CD4-positive, CD25-positive, alpha-beta regulatory T cell (primary cell): Measurements from ENCODE around the gene KATNB1. TPM values are rescaled to one million over a fixed set of nuclear protein-coding genes. Genes with fewer than 3 reads are reported as not detected.

ENCODE experiments used
- ATAC-seq, 2 donors: fragments of 150-1000 bp; cut with Tn5 transposase; one replicate each; pipeline ENCODE4 v1.10.0; 2021; ENCODE audit warnings: low read depth in 2 of 2, moderate number of reproducible peaks in 2 of 2, moderate library complexity in 1 of 2
- DNase-seq, 3 donors: peaks; one replicate each; pipeline versions ENCODE4 v3.0.0 to v3.0.0-alpha.2; 2012 to 2022; ENCODE audit warnings: mixed read lengths in 1 of 3
- H3K27ac ChIP-seq: one replicate; pipeline ENCODE4 v1.7.0; 2013; ENCODE audit warnings: mild to moderate bottlenecking, low read length; ENCODE audit not compliant: insufficient read depth, poor library complexity, severe bottlenecking
- H3K27me3 ChIP-seq: one replicate; pipeline ENCODE4 v1.7.0; 2013; ENCODE audit warnings: low read length; ENCODE audit not compliant: control insufficient read depth, insufficient read depth
- H3K36me3 ChIP-seq: one replicate; pipeline ENCODE4 v1.7.0; 2013; ENCODE audit warnings: mild to moderate bottlenecking, low read length, moderate library complexity; ENCODE audit not compliant: control insufficient read depth, insufficient read depth
- H3K4me1 ChIP-seq: 2 replicates; pipeline ENCODE4 v1.7.0; 2013; ENCODE audit warnings: mild to moderate bottlenecking, low read length; ENCODE audit not compliant: insufficient read depth, control insufficient read depth, poor library complexity, severe bottlenecking
- H3K4me3 ChIP-seq: one replicate; pipeline ENCODE4 v1.7.0; 2013; ENCODE audit warnings: low read depth, mild to moderate bottlenecking, low read length, moderate library complexity
- H3K9me3 ChIP-seq, 2 experiments: 1 replicate in 1 of 2; 2 replicates in 1 of 2; pipeline ENCODE4 v1.7.0; 2013; ENCODE audit warnings: low read length in 2 of 2, mild to moderate bottlenecking in 1 of 2, moderate library complexity in 1 of 2; ENCODE audit not compliant: control insufficient read depth in 2 of 2
- H3K27ac Mint-ChIP-seq, 3 donors: one replicate each; pipeline ENCODE4 v1.8.0; 2020 to 2022; ENCODE audit warnings: mild to moderate bottlenecking in 3 of 3, mixed read lengths in 3 of 3, moderate library complexity in 2 of 3
- H3K27me3 Mint-ChIP-seq: one replicate; pipeline ENCODE4 v1.8.0; 2022; ENCODE audit warnings: mild to moderate bottlenecking, mixed read lengths
- H3K36me3 Mint-ChIP-seq: one replicate; pipeline ENCODE4 v1.8.0; 2020; ENCODE audit warnings: mixed read lengths
- H3K4me1 Mint-ChIP-seq, 4 donors: one replicate each; pipeline ENCODE4 v1.8.0; 2020 to 2022; ENCODE audit warnings: mixed read lengths in 4 of 4, mild to moderate bottlenecking in 1 of 4
- H3K4me3 Mint-ChIP-seq, 4 donors: one replicate each; pipeline ENCODE4 v1.8.0; 2020 to 2022; ENCODE audit warnings: mild to moderate bottlenecking in 4 of 4, mixed read lengths in 4 of 4, moderate library complexity in 3 of 4
- H3K9me3 Mint-ChIP-seq, 7 donors: one replicate each; pipeline ENCODE4 v1.8.0; 2020 to 2022; ENCODE audit warnings: mixed read lengths in 7 of 7, mild to moderate bottlenecking in 3 of 7, moderate library complexity in 2 of 7
- polyA plus RNA-seq, 4 donors: library from polyadenylated mRNA; unstranded; fragments of 300-500 nt; fragmentation: Illumina TruSeq; gene quantifications; one replicate each; pipeline ENCODE4 v1.2.3, GENCODE V29; 2021
- total RNA-seq: library from RNA; stranded (reverse); gene quantifications from one replicate; pipeline ENCODE4 v1.2.3, GENCODE V29; 2022

Gene KATNB1
- total and polyA plus RNA-seq, 5 donors from 2014 or later, result 12.8 to 20.3 (median 17.5) TPM

DNA sequence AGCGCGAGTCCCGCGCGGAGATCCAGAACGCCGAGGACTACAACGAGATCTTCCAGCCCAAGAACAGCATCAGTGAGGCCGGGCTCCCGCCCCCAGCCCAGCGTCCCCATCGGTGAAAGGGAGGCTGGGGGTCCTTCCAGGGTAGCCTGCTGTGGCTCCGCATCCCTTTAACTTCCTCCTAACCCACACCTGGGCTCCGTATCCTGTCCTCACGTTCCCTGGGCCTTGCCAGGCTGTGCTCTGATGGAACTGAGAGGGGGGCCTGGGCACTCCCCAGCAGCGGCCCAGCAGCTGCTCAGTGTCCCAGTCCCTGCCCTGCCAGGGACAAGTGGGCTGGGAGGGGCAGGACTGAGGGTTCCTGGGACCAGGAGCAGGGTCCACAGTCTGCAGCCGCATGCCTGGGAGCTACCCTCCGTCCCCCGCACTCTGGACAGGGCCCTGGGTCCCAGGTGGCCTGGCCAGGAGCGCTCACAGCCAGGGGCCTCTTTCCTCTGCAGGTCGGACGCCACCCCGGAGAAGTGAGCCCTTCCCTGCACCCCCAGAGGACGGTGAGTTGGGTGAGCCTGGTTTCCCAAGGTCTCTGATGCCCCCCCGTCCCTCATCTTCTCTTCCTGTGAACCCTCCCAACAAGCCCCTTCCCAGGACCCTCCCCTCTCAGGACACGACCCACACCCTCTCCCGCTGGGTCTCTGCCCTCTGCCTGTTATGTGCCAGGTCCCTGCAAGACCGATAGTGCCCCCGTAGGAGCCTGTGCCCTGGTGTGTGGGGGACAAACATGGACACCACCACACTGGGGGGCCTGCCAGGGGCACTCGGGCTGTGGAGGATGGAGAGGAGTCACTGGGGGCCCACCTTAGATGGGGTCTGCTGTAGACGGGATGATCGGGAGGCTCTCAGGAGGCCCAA, 18.1 kb downstream of the KATNB1 start:
- Histone ChIP-seq H3K9me3 (no peaks in the 10 kb centered on the region), H3K27me3 (no peaks in the 10 kb centered on the region), H3K36me3 (no peaks in the 10 kb centered on the region), H3K27ac (no peak overlapping the region), H3K4me1 (no peaks in the 10 kb centered on the region), H3K4me3 (no peak overlapping the region)
- peaks cover 22% of the 10 kb centered on the region for H3K36me3 Mint-ChIP-seq
- H3K9me3 Mint-ChIP-seq, result no peaks in the 10 kb centered on the region
- DNase-seq, result no peak
- no peak for ATAC-seq
- no peak overlapping the region for H3K4me3 Mint-ChIP-seq
- H3K27ac Mint-ChIP-seq, result no peak overlapping the region
- no peaks in the 10 kb centered on the region for H3K27me3 Mint-ChIP-seq
- H3K4me1 Mint-ChIP-seq, result no peaks in the 10 kb centered on the region

DNA sequence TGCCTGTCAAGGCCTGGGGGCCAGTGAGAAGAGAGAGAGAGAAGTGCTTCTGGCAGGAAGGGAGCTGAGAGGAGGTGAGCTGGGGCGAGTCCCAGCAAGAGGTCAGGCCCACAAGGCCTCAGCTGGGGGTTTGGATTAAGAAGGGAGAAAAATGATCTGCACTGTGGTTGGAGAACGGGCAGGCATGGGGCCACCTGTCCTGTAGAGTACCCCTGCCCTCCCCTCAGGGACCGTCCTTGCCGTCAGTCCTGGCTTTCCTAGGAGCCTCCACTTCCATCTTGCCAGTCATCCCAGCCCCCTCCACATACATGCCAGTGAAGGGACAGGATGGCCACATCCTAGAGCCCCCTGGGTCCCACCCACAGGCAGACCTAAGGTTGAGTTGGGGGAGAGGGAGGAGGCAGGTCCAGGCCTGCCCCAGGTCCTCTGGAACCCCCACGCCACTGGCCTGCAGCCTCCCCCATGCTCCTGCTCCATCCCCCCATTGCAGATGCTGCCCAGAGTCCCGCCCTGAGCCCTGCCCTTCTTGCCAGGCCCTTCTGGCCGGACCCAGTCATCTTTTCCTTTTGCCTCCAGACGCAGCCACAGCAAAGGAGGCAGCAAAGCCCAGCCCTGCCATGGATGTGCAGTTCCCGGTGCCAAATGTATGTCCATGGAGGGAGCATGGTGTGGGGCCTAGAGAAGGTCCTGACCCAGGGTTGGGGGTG, 18.9 kb downstream of the KATNB1 start:
- Histone ChIP-seq H3K4me1 (no peaks in the 10 kb centered on the region), H3K27me3 (no peaks in the 10 kb centered on the region), H3K36me3 (no peaks in the 10 kb centered on the region), H3K4me3 (no peak overlapping the region), H3K9me3 (no peaks in the 10 kb centered on the region), H3K27ac (no peak overlapping the region)
- peaks cover 21% of the 10 kb centered on the region for H3K36me3 Mint-ChIP-seq
- H3K27me3 Mint-ChIP-seq, result no peaks in the 10 kb centered on the region
- DNase-seq, result no peak
- ATAC-seq, result no peak
- H3K4me3 Mint-ChIP-seq, result no peak overlapping the region
- no peaks in the 10 kb centered on the region for H3K4me1 Mint-ChIP-seq
- no peak overlapping the region for H3K27ac Mint-ChIP-seq
- no peaks in the 10 kb centered on the region for H3K9me3 Mint-ChIP-seq

DNA sequence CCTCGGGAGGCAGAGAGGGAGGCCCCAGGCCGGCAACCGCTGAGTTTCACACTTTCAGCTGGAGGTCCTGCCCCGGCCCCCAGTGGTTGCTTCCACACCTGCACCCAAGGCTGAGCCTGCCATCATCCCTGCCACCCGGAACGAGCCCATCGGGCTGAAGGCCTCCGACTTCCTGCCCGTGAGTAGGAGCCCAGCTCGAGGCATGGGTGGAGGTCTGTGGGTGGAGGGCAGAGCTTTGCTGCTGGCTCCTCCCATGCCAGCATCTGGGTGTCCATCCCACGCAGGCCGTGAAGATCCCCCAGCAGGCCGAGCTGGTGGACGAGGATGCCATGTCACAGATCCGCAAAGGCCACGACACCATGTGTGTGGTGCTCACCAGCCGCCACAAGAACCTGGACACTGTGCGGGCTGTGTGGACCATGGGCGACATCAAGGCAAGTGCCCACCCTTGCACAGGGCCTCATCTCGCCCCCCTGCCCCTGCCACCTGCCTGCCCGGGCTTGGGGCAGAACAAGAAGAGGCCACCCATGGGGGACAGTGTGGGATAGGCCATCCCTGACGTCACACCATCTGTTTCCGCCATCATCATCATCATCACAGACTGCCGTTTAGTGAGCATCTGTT, 19.6 kb downstream of the KATNB1 start:
- no peaks in the 10 kb centered on the region for H3K27me3 ChIP-seq
- no peak overlapping the region for H3K4me3 ChIP-seq
- DNase-seq (no peak), ATAC-seq (no peak)
- no peaks in the 10 kb centered on the region for H3K9me3 ChIP-seq
- Mint-ChIP-seq H3K9me3 (no peaks in the 10 kb centered on the region), H3K4me1 (no peaks in the 10 kb centered on the region), H3K27me3 (no peaks in the 10 kb centered on the region), H3K4me3 (no peak overlapping the region), H3K36me3 (peaks cover 14% of the 10 kb centered on the region), H3K27ac (no peak overlapping the region)
- H3K4me1 ChIP-seq, result no peaks in the 10 kb centered on the region
- no peak overlapping the region for H3K27ac ChIP-seq
- no peaks in the 10 kb centered on the region for H3K36me3 ChIP-seq

DNA sequence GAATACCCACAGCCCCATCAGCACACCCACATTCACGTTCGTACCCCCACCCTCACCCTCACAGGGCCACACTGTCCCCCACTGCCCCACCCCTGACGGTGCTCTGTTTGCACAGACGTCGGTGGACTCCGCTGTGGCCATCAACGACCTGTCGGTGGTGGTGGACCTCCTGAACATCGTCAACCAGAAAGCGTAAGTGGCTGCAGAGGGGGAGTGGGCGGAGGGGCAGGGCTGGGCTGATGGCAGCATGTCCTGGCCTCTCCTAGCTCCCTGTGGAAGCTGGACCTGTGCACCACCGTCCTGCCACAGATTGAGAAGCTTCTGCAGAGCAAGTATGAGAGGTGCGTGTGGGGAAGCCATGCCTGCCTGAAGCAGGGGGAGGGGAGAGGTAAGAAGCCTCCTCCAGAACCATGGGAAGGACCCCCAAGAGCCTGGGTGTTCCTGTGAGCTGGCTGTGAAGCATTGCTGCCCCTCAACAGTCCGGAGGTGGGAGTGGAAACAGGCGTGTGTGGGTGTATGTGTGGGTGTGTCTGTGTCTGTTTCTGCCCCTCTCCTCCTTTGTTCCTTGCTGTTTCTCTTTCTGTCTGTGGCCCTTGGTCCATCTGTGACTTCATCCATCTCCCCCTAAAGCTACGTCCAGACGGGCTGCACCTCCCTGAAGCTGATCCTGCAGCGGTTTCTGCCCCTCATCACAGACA, 20.3 kb downstream of the KATNB1 start:
- H3K27ac Mint-ChIP-seq, result peak overlapping the region in 1 of 3 donors; percentile 32
- H3K27ac ChIP-seq, result no peak overlapping the region
- H3K4me3 Mint-ChIP-seq, result no peak overlapping the region
- H3K4me1 Mint-ChIP-seq, result no peaks in the 10 kb centered on the region
- ATAC-seq (no peak), DNase-seq (no peak)
- no peak overlapping the region for H3K4me3 ChIP-seq
- H3K36me3 ChIP-seq, result no peaks in the 10 kb centered on the region
- no peaks in the 10 kb centered on the region for H3K27me3 ChIP-seq
- H3K9me3 Mint-ChIP-seq, result no peaks in the 10 kb centered on the region
- no peaks in the 10 kb centered on the region for H3K9me3 ChIP-seq
- H3K4me1 ChIP-seq, result no peaks in the 10 kb centered on the region
- H3K27me3 Mint-ChIP-seq, result no peaks in the 10 kb centered on the region
- peaks cover 14% of the 10 kb centered on the region for H3K36me3 Mint-ChIP-seq

DNA sequence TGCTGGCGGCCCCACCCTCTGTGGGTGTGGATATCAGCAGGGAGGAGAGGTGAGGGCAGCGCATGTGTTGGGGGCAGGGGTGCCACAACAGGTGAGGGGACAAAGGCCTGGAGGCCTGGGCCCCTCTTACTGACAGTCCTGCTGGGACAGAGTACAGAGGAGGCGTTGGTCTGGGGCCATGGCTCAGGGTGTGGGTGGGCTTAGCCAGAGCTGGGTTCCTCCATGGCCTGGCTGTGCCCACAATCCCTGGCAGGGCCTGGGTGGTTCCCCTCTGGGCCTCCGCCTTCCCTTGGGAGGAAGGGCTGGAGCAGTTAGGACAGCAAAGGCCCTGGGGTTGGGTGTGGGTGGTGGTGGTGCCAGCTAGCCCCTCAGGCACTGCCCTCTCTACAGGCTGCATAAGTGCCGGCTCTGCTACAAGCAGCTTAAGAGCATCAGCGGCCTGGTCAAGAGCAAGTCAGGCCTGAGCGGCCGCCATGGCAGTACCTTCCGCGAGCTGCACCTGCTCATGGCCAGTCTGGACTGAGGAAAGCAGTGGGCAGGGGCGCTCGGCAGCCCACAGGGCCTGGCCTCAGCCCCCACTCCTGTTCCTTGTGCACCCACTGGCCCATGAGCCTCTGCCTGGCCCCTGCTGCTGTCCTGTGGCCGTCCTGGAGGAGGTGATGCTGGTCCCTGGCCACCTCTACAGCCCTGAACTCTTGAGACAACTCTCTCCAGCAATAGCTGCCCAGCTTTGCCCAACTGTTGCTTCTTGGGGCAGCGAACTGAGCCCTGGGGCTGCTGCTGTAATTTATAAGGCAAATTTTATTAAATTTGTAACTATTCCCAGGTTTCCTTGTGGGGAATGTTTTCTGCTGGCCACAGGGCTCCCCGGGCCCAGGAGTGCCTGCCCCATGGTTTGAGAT, 21.1 kb downstream of the KATNB1 start:
- no peaks in the 10 kb centered on the region for H3K4me1 ChIP-seq
- H3K4me3 Mint-ChIP-seq, result no peak overlapping the region
- no peak overlapping the region for H3K27ac ChIP-seq
- H3K36me3 ChIP-seq, result no peaks in the 10 kb centered on the region
- no peaks in the 10 kb centered on the region for H3K9me3 Mint-ChIP-seq
- H3K27me3 ChIP-seq, result no peaks in the 10 kb centered on the region
- H3K27ac Mint-ChIP-seq, result peak overlapping the region in 1 of 3 donors; percentile 32
- peaks cover 10% of the 10 kb centered on the region for H3K36me3 Mint-ChIP-seq
- no peak for ATAC-seq
- no peaks in the 10 kb centered on the region for H3K27me3 Mint-ChIP-seq
- no peak overlapping the region for H3K4me3 ChIP-seq
- no peaks in the 10 kb centered on the region for H3K9me3 ChIP-seq
- DNase-seq, result no peak
- H3K4me1 Mint-ChIP-seq, result no peaks in the 10 kb centered on the region

DNA sequence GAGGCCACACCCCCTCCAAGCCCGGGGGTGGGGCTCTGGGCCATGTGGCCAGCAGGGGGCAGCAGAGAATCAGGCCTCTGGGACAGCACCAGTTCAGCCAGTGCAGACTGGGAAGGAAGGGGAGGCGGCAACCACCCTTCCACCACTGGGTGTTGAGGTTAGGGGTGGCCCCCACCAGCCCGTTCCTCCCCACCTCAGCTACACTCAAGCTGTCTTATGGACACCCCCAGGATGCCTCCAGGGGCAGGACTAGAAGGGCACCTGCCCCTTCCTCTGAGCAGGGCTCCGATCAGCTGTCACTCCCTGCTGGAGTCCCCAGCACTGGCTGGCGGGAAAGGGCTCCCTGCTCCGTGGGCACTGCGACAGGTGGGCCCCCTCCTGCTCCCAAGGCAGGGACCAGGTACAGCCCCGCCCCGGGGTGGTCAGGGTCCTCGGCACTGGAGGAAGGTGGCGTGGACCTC, 21.8 kb downstream of the KATNB1 start:
- H3K36me3 ChIP-seq, result no peaks in the 10 kb centered on the region
- no peak overlapping the region for H3K27ac Mint-ChIP-seq
- no peaks in the 10 kb centered on the region for H3K9me3 ChIP-seq
- H3K36me3 Mint-ChIP-seq, result peaks cover 6% of the 10 kb centered on the region
- H3K4me3 Mint-ChIP-seq, result no peak overlapping the region
- no peak overlapping the region for H3K4me3 ChIP-seq
- DNase-seq (peak; percentile 73 to 79 (median 75)), ATAC-seq (peak; percentile 87 to 90)
- H3K4me1 ChIP-seq, result no peaks in the 10 kb centered on the region
- no peaks in the 10 kb centered on the region for H3K4me1 Mint-ChIP-seq
- no peak overlapping the region for H3K27ac ChIP-seq
- H3K27me3 Mint-ChIP-seq, result no peaks in the 10 kb centered on the region
- no peaks in the 10 kb centered on the region for H3K27me3 ChIP-seq
- H3K9me3 Mint-ChIP-seq, result no peaks in the 10 kb centered on the region

DNA sequence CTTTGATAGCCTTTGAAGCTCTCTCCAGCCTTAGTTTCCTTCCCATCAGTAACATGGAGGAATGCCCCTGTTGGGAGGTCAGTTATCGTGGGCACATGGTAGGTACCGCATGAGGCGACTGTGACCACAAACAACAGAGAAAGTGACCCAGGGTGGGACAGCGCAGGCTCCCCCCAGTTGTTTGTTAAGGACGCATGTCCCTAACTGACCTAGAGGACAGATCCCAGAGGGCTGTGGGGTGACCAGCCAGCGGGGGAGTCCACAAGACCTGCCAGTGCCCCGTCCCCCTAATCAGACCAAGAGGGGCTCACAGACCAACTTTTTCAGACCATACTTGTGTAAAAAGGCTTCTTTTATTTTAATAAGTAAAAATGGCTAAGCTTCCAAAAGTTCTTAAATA, 22.3 kb downstream of the KATNB1 start:
- no peak for DNase-seq
- Mint-ChIP-seq H3K9me3 (no peaks in the 10 kb centered on the region), H3K4me3 (no peak overlapping the region), H3K27me3 (no peaks in the 10 kb centered on the region), H3K36me3 (peaks cover 6% of the 10 kb centered on the region), H3K27ac (no peak overlapping the region), H3K4me1 (no peaks in the 10 kb centered on the region)
- Histone ChIP-seq H3K9me3 (no peaks in the 10 kb centered on the region), H3K36me3 (no peaks in the 10 kb centered on the region), H3K4me3 (no peak overlapping the region), H3K27ac (no peak overlapping the region), H3K4me1 (no peaks in the 10 kb centered on the region), H3K27me3 (no peaks in the 10 kb centered on the region)
- ATAC-seq, result no peak
